Hindlimb muscle (tissue), 1 donor: ENCODE measurements around the gene PLCB4. TPM values are rescaled to one million over a fixed set of nuclear protein-coding genes. Genes with fewer than 3 reads are reported as not detected.

Experiments used
- DNase-seq: peaks from one replicate; pipeline ENCODE4 v3.0.0-alpha.2; 2013
- polyA plus RNA-seq: library from polyadenylated mRNA; unstranded; fragments of 120-200 nt; gene quantifications from one replicate; pipeline ENCODE4 v1.2.1, GENCODE V29; 2013; ENCODE audit not compliant: insufficient read length

Gene PLCB4
- polyA plus RNA-seq, 1 donor = 3.2 TPM

GRCh38 chr20:9179867-9180266, 111.0 kb downstream of the PLCB4 start:
- no peak for DNase-seq

- no peak for DNase-seq
Observed at GRCh38 chr20:9180481-9181257, 111.8 kb downstream of the PLCB4 start.

GRCh38 chr20:9185511-9185910, 116.6 kb downstream of the PLCB4 start:
- DNase-seq = no peak

GRCh38 chr20:9186396-9186795, 117.5 kb downstream of the PLCB4 start:
- DNase-seq = no peak

- no peak for DNase-seq
Observed at GRCh38 chr20:9195031-9195430, 126.1 kb downstream of the PLCB4 start.

- DNase-seq = no peak
Observed at GRCh38 chr20:9196110-9196509, 127.2 kb downstream of the PLCB4 start.

GRCh38 chr20:9198460-9198859, 129.6 kb downstream of the PLCB4 start:
- no peak for DNase-seq

GRCh38 chr20:9200196-9200595, 131.3 kb downstream of the PLCB4 start:
- DNase-seq = no peak

GRCh38 chr20:9200620-9201019, 131.7 kb downstream of the PLCB4 start:
- DNase-seq = no peak

GRCh38 chr20:9202420-9203080, 133.7 kb downstream of the PLCB4 start:
- no peak for DNase-seq

- no peak for DNase-seq
Observed at GRCh38 chr20:9203081-9203447, 134.2 kb downstream of the PLCB4 start.

- no peak for DNase-seq
Observed at GRCh38 chr20:9204979-9205378, 136.1 kb downstream of the PLCB4 start.

- DNase-seq = no peak
Observed at GRCh38 chr20:9206486-9206885, 137.6 kb downstream of the PLCB4 start.

- no peak for DNase-seq
Observed at GRCh38 chr20:9207253-9207652, 138.4 kb downstream of the PLCB4 start.

- DNase-seq = no peak
Observed at GRCh38 chr20:9210356-9210755, 141.5 kb downstream of the PLCB4 start.

GRCh38 chr20:9211016-9211760, 142.3 kb downstream of the PLCB4 start:
- no peak for DNase-seq

GRCh38 chr20:9212735-9213134, 143.8 kb downstream of the PLCB4 start:
- DNase-seq = no peak

- no peak for DNase-seq
Observed at GRCh38 chr20:9214685-9215084, 145.8 kb downstream of the PLCB4 start.

- no peak for DNase-seq
Observed at GRCh38 chr20:9215539-9215938, 146.7 kb downstream of the PLCB4 start.

- DNase-seq = no peak
Observed at GRCh38 chr20:9218531-9218961, 149.7 kb downstream of the PLCB4 start.

GRCh38 chr20:9220874-9221547, 152.1 kb downstream of the PLCB4 start:
- DNase-seq = no peak

- DNase-seq = no peak
Observed at GRCh38 chr20:9223296-9223695, 154.4 kb downstream of the PLCB4 start.

GRCh38 chr20:9225879-9226278, 157.0 kb downstream of the PLCB4 start:
- DNase-seq = no peak
